ENCODE results near the gene ZNF276.
"Not testable (repeated sequence)": the region's sequence is repeated elsewhere in the genome, so short reads cannot be mapped to it uniquely, and the experiment has no call there.

ZNF276 gene

GRCh38 chr16:89697616-89698331, 23.6 kb upstream of the ZNF276 start:
- TF ChIP-seq EZH2 (IDR thresholded peaks at IDR 0.05; ENCODE audit: borderline replicate concordance, low read depth, low read length, severe bottlenecking) (no peak), CTCF (IDR thresholded peaks at IDR 0.05; ENCODE audit: borderline replicate concordance, extremely low read depth, low read length, poor library complexity, severe bottlenecking) (no peak)
- H3K9me3 ChIP-seq (ENCODE audit: insufficient read depth, low read length, severe bottlenecking), result no peaks in the 10 kb centered on the region
- H3K79me2 ChIP-seq (ENCODE audit: insufficient read depth, low read length), result peaks cover 8% of the 10 kb centered on the region
- ATAC-seq (ENCODE audit: insufficient read depth, low read depth), result no peak
- no peak overlapping the region for H3K27ac ChIP-seq (ENCODE audit: low read length)
- no peak overlapping the region for H3K9ac ChIP-seq (ENCODE audit: low read depth, low read length)
- H2AFZ ChIP-seq (ENCODE audit: low read depth, low read length), result no peak overlapping the region
- no peak overlapping the region for H3K4me3 ChIP-seq (ENCODE audit: low read depth in 1 of 2, low read length in 2 of 2)
- H3K27me3 ChIP-seq (ENCODE audit: insufficient read depth, low read length, poor library complexity), result no peaks in the 10 kb centered on the region
- peaks cover 38% of the 10 kb centered on the region for H3K36me3 ChIP-seq (ENCODE audit: insufficient read depth, low read length)
- peaks cover 22% of the 10 kb centered on the region for H3K4me1 ChIP-seq (ENCODE audit: insufficient read depth, low read length)
- H3K4me2 ChIP-seq (ENCODE audit: insufficient read depth, low read length), result no peak overlapping the region
- H4K20me1 ChIP-seq (ENCODE audit: insufficient read depth, low read length), result peaks cover 23% of the 10 kb centered on the region
- DNase-seq, result no peak

- ATAC-seq (ENCODE audit: insufficient read depth, low read depth), result not testable (repeated sequence)
Observed at GRCh38 chr16:89698717-89699116, 22.6 kb upstream of the ZNF276 start.

GRCh38 chr16:89699629-89700099, 21.7 kb upstream of the ZNF276 start:
- H3K4me1 ChIP-seq (ENCODE audit: insufficient read depth, low read length), result peaks cover 22% of the 10 kb centered on the region
- not testable (repeated sequence) for H3K27ac ChIP-seq (ENCODE audit: low read length); H3K9ac ChIP-seq (ENCODE audit: low read depth, low read length)

More at GRCh38 chr16:89698717-89699116, 22.6 kb upstream of the ZNF276 start:
- peaks cover 22% of the 10 kb centered on the region for H3K4me1 ChIP-seq (ENCODE audit: insufficient read depth, low read length)
- not testable (repeated sequence) for H3K9ac ChIP-seq (ENCODE audit: low read depth, low read length); DNase-seq; H3K79me2 ChIP-seq (ENCODE audit: insufficient read depth, low read length); H2AFZ ChIP-seq (ENCODE audit: low read depth, low read length); H3K9me3 ChIP-seq (ENCODE audit: insufficient read depth, low read length, severe bottlenecking); H3K4me2 ChIP-seq (ENCODE audit: insufficient read depth, low read length); H3K27ac ChIP-seq (ENCODE audit: low read length); H3K27me3 ChIP-seq (ENCODE audit: insufficient read depth, low read length, poor library complexity); H3K4me3 ChIP-seq (ENCODE audit: low read depth in 1 of 2, low read length in 2 of 2)
- peaks cover 23% of the 10 kb centered on the region for H4K20me1 ChIP-seq (ENCODE audit: insufficient read depth, low read length)
- H3K36me3 ChIP-seq (ENCODE audit: insufficient read depth, low read length), result peaks cover 30% of the 10 kb centered on the region

GRCh38 chr16:89700100-89700648, 21.2 kb upstream of the ZNF276 start:
- Histone ChIP-seq H3K9me3 (ENCODE audit: insufficient read depth, low read length, severe bottlenecking) (no peaks in the 10 kb centered on the region), H3K4me1 (ENCODE audit: insufficient read depth, low read length) (peaks cover 22% of the 10 kb centered on the region), H3K79me2 (ENCODE audit: insufficient read depth, low read length) (peaks cover 8% of the 10 kb centered on the region), H3K27ac (ENCODE audit: low read length) (no peak overlapping the region), H3K9ac (ENCODE audit: low read depth, low read length) (peak overlapping the region; percentile 66), H3K4me2 (ENCODE audit: insufficient read depth, low read length) (peak overlapping the region; percentile 98), H2AFZ (ENCODE audit: low read depth, low read length) (no peak overlapping the region), H3K4me3 (ENCODE audit: low read depth in 1 of 2, low read length in 2 of 2) (peak overlapping the region in 1 of 2 experiments; percentile 77; a peak in 2 of 4 replicates), H4K20me1 (ENCODE audit: insufficient read depth, low read length) (peaks cover 23% of the 10 kb centered on the region), H3K27me3 (ENCODE audit: insufficient read depth, low read length, poor library complexity) (no peaks in the 10 kb centered on the region), H3K36me3 (ENCODE audit: insufficient read depth, low read length) (peaks cover 18% of the 10 kb centered on the region)
- peak; percentile 58 for TF ChIP-seq CTCF (IDR thresholded peaks at IDR 0.05; ENCODE audit: borderline replicate concordance, extremely low read depth, low read length, poor library complexity, severe bottlenecking)
- TF ChIP-seq EZH2 (IDR thresholded peaks at IDR 0.05; ENCODE audit: borderline replicate concordance, low read depth, low read length, severe bottlenecking), result no peak
- ATAC-seq (ENCODE audit: insufficient read depth, low read depth), result peak; percentile 18; the same call in 2 of the 3 replicates
- peak; percentile 87 for DNase-seq

More at GRCh38 chr16:89699629-89700099, 21.7 kb upstream of the ZNF276 start:
- H3K27me3 ChIP-seq (ENCODE audit: insufficient read depth, low read length, poor library complexity); DNase-seq; H2AFZ ChIP-seq (ENCODE audit: low read depth, low read length); H3K4me3 ChIP-seq (ENCODE audit: low read depth in 1 of 2, low read length in 2 of 2); ATAC-seq (ENCODE audit: insufficient read depth, low read depth); H3K79me2 ChIP-seq (ENCODE audit: insufficient read depth, low read length); H3K9me3 ChIP-seq (ENCODE audit: insufficient read depth, low read length, severe bottlenecking): not testable (repeated sequence)
- Histone ChIP-seq H3K36me3 (ENCODE audit: insufficient read depth, low read length) (peaks cover 21% of the 10 kb centered on the region), H4K20me1 (ENCODE audit: insufficient read depth, low read length) (peaks cover 23% of the 10 kb centered on the region), H3K4me2 (ENCODE audit: insufficient read depth, low read length) (peak overlapping the region; percentile 98)
